ENCODE results near the gene LRRTM4. TPM values are rescaled to one million over a fixed set of nuclear protein-coding genes. Genes with fewer than 3 reads are reported as not detected.

LRRTM4 gene
- total RNA-seq, 2 experiments from 2014 or later = not detected

- CTCF ChIA-PET (ENCODE audit: unreplicated experiment) = no interaction called here
- no peak for DNase-seq (ENCODE audit: low spot score)
- BruUV-seq (replicated peaks) = no TSS peak
- no peak for TF ChIP-seq EZH2phosphoT487 (IDR thresholded peaks at IDR 0.05; ENCODE audit: borderline replicate concordance, low read depth, low read length)
- TF ChIP-seq CTCF (conservative IDR thresholded peaks at IDR 0.05; ENCODE audit: low read length) = no peak
- no peak overlapping the region for H3K27ac ChIP-seq (ENCODE audit: low read depth, low read length, poor library complexity, severe bottlenecking)
- no peaks in the 10 kb centered on the region for H3K9me3 ChIP-seq (ENCODE audit: low read length)
- POLR2A ChIA-PET = interaction anchor here (0.6 kb wide), 1 partner anchor 14 kb away, joined by 4 read pairs; no protein-coding TSS in a partner anchor
- intact Hi-C loops (cut with micrococcal nuclease; ENCODE audit: unreplicated experiment) = no loop called here
- H4K20me1 ChIP-seq (ENCODE audit: insufficient read depth, low read length) = no peaks in the 10 kb centered on the region
- H3K4me2 ChIP-seq (ENCODE audit: low read length) = peak overlapping the region; percentile 56
- H3K4me1 ChIP-seq (ENCODE audit: insufficient read depth, low read length, poor library complexity, severe bottlenecking) = peaks cover 23% of the 10 kb centered on the region
- no peaks in the 10 kb centered on the region for H3K36me3 ChIP-seq (ENCODE audit: insufficient read depth, low read length)
- H3K4me3 ChIP-seq (ENCODE audit: low read depth, low read length, poor library complexity, severe bottlenecking) = no peak overlapping the region
- no peaks in the 10 kb centered on the region for H3K79me2 ChIP-seq (ENCODE audit: insufficient read depth, low read depth, low read length)
- H3K9me2 ChIP-seq (ENCODE audit: insufficient read depth, low read length) = no peaks in the 10 kb centered on the region
- H2AFZ ChIP-seq (ENCODE audit: low read length) = peak overlapping the region; percentile 90; the same call in 1 of the 2 replicates
Observed at GRCh38 chr2:76760367-76760704, 761.8 kb downstream of the LRRTM4 start.

GRCh38 chr2:76759634-76760366 lies 762.4 kb downstream of the LRRTM4 start:
- no peaks in the 10 kb centered on the region for H3K9me2 ChIP-seq (ENCODE audit: insufficient read depth, low read length)
- ChIA-PET CTCF (ENCODE audit: unreplicated experiment) (interaction anchor here (1.0 kb wide), 1 partner anchor 18 kb away, joined by 3 read pairs; no protein-coding TSS in a partner anchor), POLR2A (interaction anchor here (0.6 kb wide), 1 partner anchor 14 kb away, joined by 4 read pairs; no protein-coding TSS in a partner anchor)
- no peak for TF ChIP-seq EZH2phosphoT487 (IDR thresholded peaks at IDR 0.05; ENCODE audit: borderline replicate concordance, low read depth, low read length)
- TF ChIP-seq CTCF (conservative IDR thresholded peaks at IDR 0.05; ENCODE audit: low read length) = no peak
- peak overlapping the region; percentile 90 for H2AFZ ChIP-seq (ENCODE audit: low read length)
- BruUV-seq (replicated peaks) = no TSS peak
- H3K36me3 ChIP-seq (ENCODE audit: insufficient read depth, low read length) = no peaks in the 10 kb centered on the region
- H3K4me2 ChIP-seq (ENCODE audit: low read length) = peak overlapping the region; percentile 56
- H3K9me3 ChIP-seq (ENCODE audit: low read length) = no peaks in the 10 kb centered on the region
- peak; percentile 7 for DNase-seq (ENCODE audit: low spot score)
- H3K4me3 ChIP-seq (ENCODE audit: low read depth, low read length, poor library complexity, severe bottlenecking) = peak overlapping the region; percentile 32
- no peaks in the 10 kb centered on the region for H3K79me2 ChIP-seq (ENCODE audit: insufficient read depth, low read depth, low read length)
- H4K20me1 ChIP-seq (ENCODE audit: insufficient read depth, low read length) = no peaks in the 10 kb centered on the region
- peaks cover 23% of the 10 kb centered on the region for H3K4me1 ChIP-seq (ENCODE audit: insufficient read depth, low read length, poor library complexity, severe bottlenecking)
- no peak overlapping the region for H3K27ac ChIP-seq (ENCODE audit: low read depth, low read length, poor library complexity, severe bottlenecking)
- intact Hi-C loops (cut with micrococcal nuclease; ENCODE audit: unreplicated experiment) = no loop called here

GRCh38 chr2:76752506-76752905 lies 769.7 kb downstream of the LRRTM4 start:
- POLR2A ChIA-PET = interaction anchor here (0.6 to 1.8 kb wide), 3 partner anchors 11 to 119 kb away, joined by 3 to 6 read pairs (median 4); no protein-coding TSS in a partner anchor
- BruUV-seq (replicated peaks) = no TSS peak

More at GRCh38 chr2:76752506-76752905, 769.7 kb downstream of the LRRTM4 start:
- no peaks in the 10 kb centered on the region for H3K36me3 ChIP-seq (ENCODE audit: insufficient read depth, low read length)
- no peaks in the 10 kb centered on the region for H3K9me2 ChIP-seq (ENCODE audit: insufficient read depth, low read length)
- DNase-seq (ENCODE audit: low spot score) = no peak
- no peaks in the 10 kb centered on the region for H3K4me1 ChIP-seq (ENCODE audit: insufficient read depth, low read length, poor library complexity, severe bottlenecking)
- TF ChIP-seq EZH2phosphoT487 (IDR thresholded peaks at IDR 0.05; ENCODE audit: borderline replicate concordance, low read depth, low read length) (no peak), CTCF (conservative IDR thresholded peaks at IDR 0.05; ENCODE audit: low read length) (no peak)
- no peak overlapping the region for H3K27ac ChIP-seq (ENCODE audit: low read depth, low read length, poor library complexity, severe bottlenecking)
- H3K79me2 ChIP-seq (ENCODE audit: insufficient read depth, low read depth, low read length) = no peaks in the 10 kb centered on the region
- no peak overlapping the region for H3K4me3 ChIP-seq (ENCODE audit: low read depth, low read length, poor library complexity, severe bottlenecking)
- H3K9me3 ChIP-seq (ENCODE audit: low read length) = no peaks in the 10 kb centered on the region
- intact Hi-C loops (cut with micrococcal nuclease; ENCODE audit: unreplicated experiment) = no loop called here
- CTCF ChIA-PET (ENCODE audit: unreplicated experiment) = no interaction called here
- no peak overlapping the region for H3K4me2 ChIP-seq (ENCODE audit: low read length)
- H2AFZ ChIP-seq (ENCODE audit: low read length) = no peak overlapping the region
- no peaks in the 10 kb centered on the region for H4K20me1 ChIP-seq (ENCODE audit: insufficient read depth, low read length)
